Measurements from ENCODE around the gene TNNC1. TPM values are rescaled to one million over a fixed set of nuclear protein-coding genes. Genes with fewer than 3 reads are reported as not detected.

TNNC1 gene
- total and polyA plus RNA-seq, 9 of the 15 experiments (the other 6 are each of a cell fraction or from before 2014, with no cell fraction given): 0.08 to 0.85 (median 0.42) TPM; not detected in 4

DNA sequence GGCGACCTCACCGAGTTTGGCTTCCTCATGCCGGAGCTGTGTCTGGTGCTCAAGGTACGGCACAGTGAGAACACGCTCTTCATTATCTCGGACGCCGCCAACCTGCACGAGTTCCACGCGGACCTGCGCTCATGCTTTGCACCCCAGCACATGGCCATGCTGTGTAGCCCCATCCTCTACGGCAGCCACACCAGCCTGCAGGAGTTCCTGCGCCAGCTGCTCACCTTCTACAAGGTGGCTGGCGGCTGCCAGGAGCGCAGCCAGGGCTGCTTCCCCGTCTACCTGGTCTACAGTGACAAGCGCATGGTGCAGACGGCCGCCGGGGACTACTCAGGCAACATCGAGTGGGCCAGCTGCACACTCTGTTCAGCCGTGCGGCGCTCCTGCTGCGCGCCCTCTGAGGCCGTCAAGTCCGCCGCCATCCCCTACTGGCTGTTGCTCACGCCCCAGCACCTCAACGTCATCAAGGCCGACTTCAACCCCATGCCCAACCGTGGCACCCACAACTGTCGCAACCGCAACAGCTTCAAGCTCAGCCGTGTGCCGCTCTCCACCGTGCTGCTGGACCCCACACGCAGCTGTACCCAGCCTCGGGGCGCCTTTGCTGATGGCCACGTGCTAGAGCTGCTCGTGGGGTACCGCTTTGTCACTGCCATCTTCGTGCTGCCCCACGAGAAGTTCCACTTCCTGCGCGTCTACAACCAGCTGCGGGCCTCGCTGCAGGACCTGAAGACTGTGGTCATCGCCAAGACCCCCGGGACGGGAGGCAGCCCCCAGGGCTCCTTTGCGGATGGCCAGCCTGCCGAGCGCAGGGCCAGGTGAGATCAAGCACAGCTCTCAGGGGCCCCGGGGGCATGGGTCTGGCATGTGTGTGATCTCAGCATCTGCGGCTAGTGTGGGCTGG lies 34.2 kb upstream of the TNNC1 start:
- 97% methylated on average over 38 of the region's 59 CpGs for WGBS (ENCODE audit: insufficient coverage, low coverage, missing lambda C conversion rate)
- Histone ChIP-seq H3K9me3 (replicated peaks; ENCODE audit: control insufficient read depth, insufficient read depth, low read depth, low read length) (no peaks in the 10 kb centered on the region), H3K27ac (ENCODE audit: extremely low read depth, low read depth, low read length) (no peak overlapping the region), H3K27me3 (ENCODE audit: control insufficient read depth in 2 of 2, insufficient read depth in 2 of 2, low read length in 2 of 2) (no peaks in the 10 kb centered on the region), H3K36me3 (ENCODE audit: control insufficient read depth, insufficient read depth, low read length) (peaks cover 60% of the 10 kb centered on the region; the same call in 2 of the 3 replicates), H3K9me1 (ENCODE audit: control insufficient read depth, insufficient read depth, low read length) (no peaks in the 10 kb centered on the region), H3K4me1 (replicated peaks in 1 of 2; ENCODE audit: control insufficient read depth in 2 of 2, insufficient read depth in 2 of 2, low read length in 2 of 2) (peaks cover 0 to 11% of the 10 kb centered on the region in 2 experiments; a peak in 2 of 5 replicates), H3K4me2 (ENCODE audit: insufficient read depth, low read length) (no peak overlapping the region), H2AFZ (ENCODE audit: low read depth, low read length) (no peak overlapping the region), H3K4me3 (no peak overlapping the region), H3K79me2 (ENCODE audit: control insufficient read depth, insufficient read depth, low read length) (no peaks in the 10 kb centered on the region), H4K20me1 (replicated peaks; ENCODE audit: control insufficient read depth, insufficient read depth, low read length) (no peaks in the 10 kb centered on the region; the same call in 1 of the 2 replicates), H3K9ac (ENCODE audit: insufficient read depth in 1 of 2, low read depth in 2 of 2, low read length in 2 of 2) (no peak overlapping the region)
- no peak for FAIRE-seq
- BruUV-seq (replicated peaks): no TSS peak
- ATAC-seq: no peak
- TF ChIP-seq, protein P1, sequence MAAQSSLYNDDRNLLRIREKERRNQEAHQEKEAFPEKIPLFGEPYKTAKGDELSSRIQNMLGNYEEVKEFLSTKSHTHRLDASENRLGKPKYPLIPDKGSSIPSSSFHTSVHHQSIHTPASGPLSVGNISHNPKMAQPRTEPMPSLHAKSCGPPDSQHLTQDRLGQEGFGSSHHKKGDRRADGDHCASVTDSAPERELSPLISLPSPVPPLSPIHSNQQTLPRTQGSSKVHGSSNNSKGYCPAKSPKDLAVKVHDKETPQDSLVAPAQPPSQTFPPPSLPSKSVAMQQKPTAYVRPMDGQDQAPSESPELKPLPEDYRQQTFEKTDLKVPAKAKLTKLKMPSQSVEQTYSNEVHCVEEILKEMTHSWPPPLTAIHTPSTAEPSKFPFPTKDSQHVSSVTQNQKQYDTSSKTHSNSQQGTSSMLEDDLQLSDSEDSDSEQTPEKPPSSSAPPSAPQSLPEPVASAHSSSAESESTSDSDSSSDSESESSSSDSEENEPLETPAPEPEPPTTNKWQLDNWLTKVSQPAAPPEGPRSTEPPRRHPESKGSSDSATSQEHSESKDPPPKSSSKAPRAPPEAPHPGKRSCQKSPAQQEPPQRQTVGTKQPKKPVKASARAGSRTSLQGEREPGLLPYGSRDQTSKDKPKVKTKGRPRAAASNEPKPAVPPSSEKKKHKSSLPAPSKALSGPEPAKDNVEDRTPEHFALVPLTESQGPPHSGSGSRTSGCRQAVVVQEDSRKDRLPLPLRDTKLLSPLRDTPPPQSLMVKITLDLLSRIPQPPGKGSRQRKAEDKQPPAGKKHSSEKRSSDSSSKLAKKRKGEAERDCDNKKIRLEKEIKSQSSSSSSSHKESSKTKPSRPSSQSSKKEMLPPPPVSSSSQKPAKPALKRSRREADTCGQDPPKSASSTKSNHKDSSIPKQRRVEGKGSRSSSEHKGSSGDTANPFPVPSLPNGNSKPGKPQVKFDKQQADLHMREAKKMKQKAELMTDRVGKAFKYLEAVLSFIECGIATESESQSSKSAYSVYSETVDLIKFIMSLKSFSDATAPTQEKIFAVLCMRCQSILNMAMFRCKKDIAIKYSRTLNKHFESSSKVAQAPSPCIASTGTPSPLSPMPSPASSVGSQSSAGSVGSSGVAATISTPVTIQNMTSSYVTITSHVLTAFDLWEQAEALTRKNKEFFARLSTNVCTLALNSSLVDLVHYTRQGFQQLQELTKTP (IDR thresholded peaks at IDR 0.05; ENCODE audit: low read depth in 1 of 2, partially characterized antibody in 2 of 2): no peak
- TF ChIP-seq POLR2G (IDR thresholded peaks at IDR 0.05; ENCODE audit: low read depth, low read length): peak; percentile 11; the same call in 1 of the 2 replicates
- TF ChIP-seq, protein P2, sequence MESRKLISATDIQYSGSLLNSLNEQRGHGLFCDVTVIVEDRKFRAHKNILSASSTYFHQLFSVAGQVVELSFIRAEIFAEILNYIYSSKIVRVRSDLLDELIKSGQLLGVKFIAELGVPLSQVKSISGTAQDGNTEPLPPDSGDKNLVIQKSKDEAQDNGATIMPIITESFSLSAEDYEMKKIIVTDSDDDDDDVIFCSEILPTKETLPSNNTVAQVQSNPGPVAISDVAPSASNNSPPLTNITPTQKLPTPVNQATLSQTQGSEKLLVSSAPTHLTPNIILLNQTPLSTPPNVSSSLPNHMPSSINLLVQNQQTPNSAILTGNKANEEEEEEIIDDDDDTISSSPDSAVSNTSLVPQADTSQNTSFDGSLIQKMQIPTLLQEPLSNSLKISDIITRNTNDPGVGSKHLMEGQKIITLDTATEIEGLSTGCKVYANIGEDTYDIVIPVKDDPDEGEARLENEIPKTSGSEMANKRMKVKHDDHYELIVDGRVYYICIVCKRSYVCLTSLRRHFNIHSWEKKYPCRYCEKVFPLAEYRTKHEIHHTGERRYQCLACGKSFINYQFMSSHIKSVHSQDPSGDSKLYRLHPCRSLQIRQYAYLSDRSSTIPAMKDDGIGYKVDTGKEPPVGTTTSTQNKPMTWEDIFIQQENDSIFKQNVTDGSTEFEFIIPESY (CRISPR knock-in tag; IDR thresholded peaks at IDR 0.05): peak; percentile 61; the same call in 1 of the 2 replicates
- in situ Hi-C loops (cut with MboI): no loop called here
- DNase-seq (ENCODE audit: extremely low read depth in 1 of 4, low spot score in 3 of 4): no peak
- POLR2A ChIA-PET: interaction anchor here (0.5 kb wide), 1 partner anchor 255 kb away, joined by 3 read pairs; no protein-coding TSS in a partner anchor
- intact Hi-C loops (cut with micrococcal nuclease): no loop called here
- CTCF ChIA-PET (ENCODE audit: low intra/inter-chr PET ratio): no interaction called here

Measured in K562 (cell line).